Right atrium auricular region (tissue), 2 donors: ENCODE measurements around the gene OTUD7B. TPM values are rescaled to one million over a fixed set of nuclear protein-coding genes. Genes with fewer than 3 reads are reported as not detected.

Source experiments
- DNase-seq: peaks from one replicate; pipeline ENCODE4 v3.0.0-alpha.2; 2019; ENCODE audit warnings: low spot score
- H3K27ac ChIP-seq, 2 donors: fragments of 200-600 bp; sonication (generic); 1 replicate in 1 of 2; 2 replicates in 1 of 2; pipeline ENCODE4 v1.5.1; 2016 to 2019
- H3K27me3 ChIP-seq, 2 donors: fragments of 200-600 bp; sonication (generic); one replicate each; pipeline versions ENCODE4 v1.5.1 to v1.6.0; 2017 to 2019
- H3K36me3 ChIP-seq: fragments of 200-600 bp; sonication (generic); one replicate; pipeline ENCODE4 v1.5.1; 2016
- H3K4me1 ChIP-seq, 2 donors: fragments of 200-600 bp; sonication (generic); one replicate each; pipeline versions ENCODE4 v1.5.1 to v1.6.0; 2017 to 2019
- H3K4me3 ChIP-seq, 2 donors: fragments of 200-600 bp; sonication (generic); 1 replicate in 1 of 2; 2 replicates in 1 of 2; pipeline ENCODE4 v1.5.1; 2017 to 2019; ENCODE audit warnings: mild to moderate bottlenecking in 1 of 2, moderate library complexity in 1 of 2
- H3K9me3 ChIP-seq, 2 donors: fragments of 200-600 bp; sonication (generic); one replicate each; pipeline ENCODE4 v1.5.1; 2019
- total RNA-seq, 2 donors: library from RNA; depleted of rRNA; stranded (reverse); fragments of >200 nt; gene quantifications; one replicate each; pipeline ENCODE4 v1.1.0, GENCODE V29; 2016
- TF ChIP-seq, protein P1 (sequence below), 2 donors: fragments of 200-600 bp; sonication (generic); IDR thresholded peaks; one replicate each; pipeline ENCODE4 v1.5.1; 2019; ENCODE audit warnings: antibody characterized with exemption in 2 of 2

OTUD7B gene
- total RNA-seq, 2 donors from 2014 or later = 12.1 to 20.0 TPM

GRCh38 chr1:150021191-150021694, 10.7 kb upstream of the OTUD7B start:
- TF ChIP-seq, protein P1, sequence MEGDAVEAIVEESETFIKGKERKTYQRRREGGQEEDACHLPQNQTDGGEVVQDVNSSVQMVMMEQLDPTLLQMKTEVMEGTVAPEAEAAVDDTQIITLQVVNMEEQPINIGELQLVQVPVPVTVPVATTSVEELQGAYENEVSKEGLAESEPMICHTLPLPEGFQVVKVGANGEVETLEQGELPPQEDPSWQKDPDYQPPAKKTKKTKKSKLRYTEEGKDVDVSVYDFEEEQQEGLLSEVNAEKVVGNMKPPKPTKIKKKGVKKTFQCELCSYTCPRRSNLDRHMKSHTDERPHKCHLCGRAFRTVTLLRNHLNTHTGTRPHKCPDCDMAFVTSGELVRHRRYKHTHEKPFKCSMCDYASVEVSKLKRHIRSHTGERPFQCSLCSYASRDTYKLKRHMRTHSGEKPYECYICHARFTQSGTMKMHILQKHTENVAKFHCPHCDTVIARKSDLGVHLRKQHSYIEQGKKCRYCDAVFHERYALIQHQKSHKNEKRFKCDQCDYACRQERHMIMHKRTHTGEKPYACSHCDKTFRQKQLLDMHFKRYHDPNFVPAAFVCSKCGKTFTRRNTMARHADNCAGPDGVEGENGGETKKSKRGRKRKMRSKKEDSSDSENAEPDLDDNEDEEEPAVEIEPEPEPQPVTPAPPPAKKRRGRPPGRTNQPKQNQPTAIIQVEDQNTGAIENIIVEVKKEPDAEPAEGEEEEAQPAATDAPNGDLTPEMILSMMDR (IDR thresholded peaks at IDR 0.05) = no peak
- no peaks in the 10 kb centered on the region for H3K27me3 ChIP-seq
- no peak for DNase-seq

GRCh38 chr1:150020711-150021110, 10.2 kb upstream of the OTUD7B start:
- DNase-seq = no peak
- Histone ChIP-seq H3K27ac (no peak overlapping the region), H3K27me3 (no peaks in the 10 kb centered on the region)

More at GRCh38 chr1:150021191-150021694, 10.7 kb upstream of the OTUD7B start:
- no peaks in the 10 kb centered on the region for H3K4me1 ChIP-seq
- H3K36me3 ChIP-seq = no peaks in the 10 kb centered on the region
- no peak overlapping the region for H3K27ac ChIP-seq
- no peak overlapping the region for H3K4me3 ChIP-seq
- no peaks in the 10 kb centered on the region for H3K9me3 ChIP-seq

GRCh38 chr1:150018165-150018564, 7.6 kb upstream of the OTUD7B start:
- TF ChIP-seq, protein P1 (IDR thresholded peaks at IDR 0.05) = no peak
- DNase-seq = no peak
- Histone ChIP-seq H3K36me3 (no peaks in the 10 kb centered on the region), H3K27ac (no peak overlapping the region), H3K9me3 (no peaks in the 10 kb centered on the region), H3K4me1 (no peaks in the 10 kb centered on the region), H3K27me3 (no peaks in the 10 kb centered on the region), H3K4me3 (no peak overlapping the region)

More at GRCh38 chr1:150020711-150021110, 10.2 kb upstream of the OTUD7B start:
- TF ChIP-seq, protein P1 (IDR thresholded peaks at IDR 0.05) = no peak
- no peak overlapping the region for H3K4me3 ChIP-seq
- H3K9me3 ChIP-seq = no peaks in the 10 kb centered on the region
- H3K36me3 ChIP-seq = no peaks in the 10 kb centered on the region
- H3K4me1 ChIP-seq = no peaks in the 10 kb centered on the region

- H3K4me1 ChIP-seq = no peaks in the 10 kb centered on the region
- no peak for DNase-seq
- no peak overlapping the region for H3K27ac ChIP-seq
- H3K27me3 ChIP-seq = no peaks in the 10 kb centered on the region
- no peaks in the 10 kb centered on the region for H3K36me3 ChIP-seq
- no peak overlapping the region for H3K4me3 ChIP-seq
- TF ChIP-seq, protein P1 (IDR thresholded peaks at IDR 0.05) = no peak
- H3K9me3 ChIP-seq = no peaks in the 10 kb centered on the region
Measured at GRCh38 chr1:150017206-150017750, 6.8 kb upstream of the OTUD7B start.

DNA sequence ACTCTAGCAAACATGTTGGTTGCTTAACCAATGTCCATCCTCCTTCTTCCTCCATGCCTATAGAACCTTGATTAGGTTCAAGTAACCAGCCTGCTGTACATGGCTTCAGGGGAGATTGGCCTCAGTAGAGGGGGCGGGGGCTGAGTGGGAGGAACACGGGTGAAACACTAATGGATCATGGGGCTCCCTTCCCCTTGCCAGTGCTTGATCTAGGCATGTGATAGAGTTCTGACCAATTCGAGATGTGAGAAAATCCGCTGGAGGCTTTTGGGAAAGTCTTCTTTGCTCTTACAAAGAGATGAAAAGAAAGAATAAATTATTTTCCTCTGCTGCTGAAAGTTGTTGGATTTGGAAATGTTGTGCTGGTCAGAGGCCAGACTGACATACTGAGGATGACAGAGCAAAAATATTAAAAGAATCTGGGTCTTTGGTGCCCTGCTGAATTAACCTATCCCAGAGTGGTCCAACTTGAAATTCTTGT, 5.2 kb upstream of the OTUD7B start:
- no peak overlapping the region for H3K4me3 ChIP-seq
- no peak overlapping the region for H3K27ac ChIP-seq
- H3K4me1 ChIP-seq = peaks cover 0 to 6% of the 10 kb centered on the region in 2 donors
- H3K36me3 ChIP-seq = no peaks in the 10 kb centered on the region
- TF ChIP-seq, protein P1 (IDR thresholded peaks at IDR 0.05) = no peak
- DNase-seq = no peak
- H3K9me3 ChIP-seq = no peaks in the 10 kb centered on the region
- no peaks in the 10 kb centered on the region for H3K27me3 ChIP-seq

DNA sequence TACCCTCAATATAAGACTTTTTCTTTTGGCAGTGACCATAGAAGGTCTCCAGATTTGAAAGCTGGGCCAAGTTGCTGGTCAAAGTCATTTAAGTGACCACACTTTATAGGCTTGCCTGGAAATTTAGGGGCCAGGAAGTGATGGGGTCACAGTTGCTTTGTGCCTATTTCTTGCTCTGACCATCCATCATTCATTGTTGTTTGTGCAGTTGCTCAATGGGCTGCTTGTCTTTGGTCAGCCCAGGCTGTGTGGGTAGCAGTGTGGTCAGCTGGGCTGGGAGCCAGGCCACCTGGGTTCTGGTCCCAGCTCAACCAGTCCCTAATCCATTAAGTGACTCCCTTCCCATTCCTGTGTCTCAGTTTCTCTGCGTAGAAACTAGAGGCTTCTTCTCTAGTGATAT, 2.1 kb upstream of the OTUD7B start:
- Histone ChIP-seq H3K4me1 (peaks cover 0 to 24% of the 10 kb centered on the region in 2 donors), H3K27ac (no peak overlapping the region), H3K36me3 (no peaks in the 10 kb centered on the region), H3K9me3 (no peaks in the 10 kb centered on the region), H3K27me3 (no peaks in the 10 kb centered on the region), H3K4me3 (no peak overlapping the region)
- no peak for DNase-seq
- TF ChIP-seq, protein P1 (IDR thresholded peaks at IDR 0.05) = no peak
